Hepatocyte (in vitro differentiated cells): ENCODE data around the gene RACK1.

Source experiments
- EZH2 ChIP-seq: fragments of 200-600 bp; sonication (generic); IDR thresholded peaks from 2 replicates; pipeline ENCODE4 v1.6.1; 2016; ENCODE audit warnings: antibody characterized with exemption, mild to moderate bottlenecking, borderline replicate concordance
- EZH2phosphoT487 ChIP-seq: fragments of 200-600 bp; sonication (generic); IDR thresholded peaks from one replicate; pipeline ENCODE4 v1.6.1; 2018; ENCODE audit warnings: antibody characterized with exemption, mild to moderate bottlenecking, low read depth, moderate library complexity; ENCODE audit not compliant: unreplicated experiment, severe bottlenecking
- TF ChIP-seq, protein P1 (sequence below): fragments of 200-600 bp; sonication (generic); IDR thresholded peaks from 2 replicates; pipeline ENCODE4 v1.5.1; 2016; ENCODE audit warnings: antibody characterized with exemption, mild to moderate bottlenecking; ENCODE audit not compliant: poor library complexity

DNA sequence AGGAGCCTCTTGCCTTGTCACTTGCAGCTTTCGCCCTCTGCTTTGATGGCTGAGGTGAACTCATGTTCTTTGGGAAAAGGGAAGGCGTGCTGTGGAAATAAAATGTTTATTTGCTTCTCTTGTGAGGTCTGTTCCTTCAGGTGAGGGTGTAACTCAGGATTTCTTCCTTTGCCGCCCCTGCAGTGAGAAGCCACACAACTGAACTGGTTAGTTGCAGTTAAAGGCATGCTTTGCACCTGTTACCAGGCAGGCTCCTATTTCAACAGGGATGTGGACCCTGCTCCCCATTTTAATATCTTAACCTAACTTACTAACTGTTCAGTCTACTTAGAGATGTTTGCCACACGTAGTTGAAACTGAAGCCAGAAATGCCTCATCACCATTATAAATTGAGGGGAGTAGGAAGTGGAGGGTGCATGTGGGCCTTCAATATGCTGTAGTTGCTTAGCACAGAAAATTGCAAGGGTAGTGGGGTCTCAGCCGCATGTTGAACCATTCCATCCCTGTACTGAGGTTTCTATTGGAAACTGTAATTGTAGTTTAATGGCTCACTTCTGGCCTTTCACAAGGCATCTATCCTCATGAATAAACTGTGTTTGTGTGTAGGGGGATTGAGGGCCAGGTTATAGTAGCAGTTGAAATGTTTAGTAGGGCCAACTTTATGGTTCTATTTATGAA lies 7.9 kb downstream of the RACK1 start:
- TF ChIP-seq, protein P1, sequence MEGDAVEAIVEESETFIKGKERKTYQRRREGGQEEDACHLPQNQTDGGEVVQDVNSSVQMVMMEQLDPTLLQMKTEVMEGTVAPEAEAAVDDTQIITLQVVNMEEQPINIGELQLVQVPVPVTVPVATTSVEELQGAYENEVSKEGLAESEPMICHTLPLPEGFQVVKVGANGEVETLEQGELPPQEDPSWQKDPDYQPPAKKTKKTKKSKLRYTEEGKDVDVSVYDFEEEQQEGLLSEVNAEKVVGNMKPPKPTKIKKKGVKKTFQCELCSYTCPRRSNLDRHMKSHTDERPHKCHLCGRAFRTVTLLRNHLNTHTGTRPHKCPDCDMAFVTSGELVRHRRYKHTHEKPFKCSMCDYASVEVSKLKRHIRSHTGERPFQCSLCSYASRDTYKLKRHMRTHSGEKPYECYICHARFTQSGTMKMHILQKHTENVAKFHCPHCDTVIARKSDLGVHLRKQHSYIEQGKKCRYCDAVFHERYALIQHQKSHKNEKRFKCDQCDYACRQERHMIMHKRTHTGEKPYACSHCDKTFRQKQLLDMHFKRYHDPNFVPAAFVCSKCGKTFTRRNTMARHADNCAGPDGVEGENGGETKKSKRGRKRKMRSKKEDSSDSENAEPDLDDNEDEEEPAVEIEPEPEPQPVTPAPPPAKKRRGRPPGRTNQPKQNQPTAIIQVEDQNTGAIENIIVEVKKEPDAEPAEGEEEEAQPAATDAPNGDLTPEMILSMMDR, result no peak
- no peak for TF ChIP-seq EZH2
- no peak for TF ChIP-seq EZH2phosphoT487
